Cerebellar nuclear complex (tissue), 1 donor: ENCODE measurements around the gene P2RY12.
"Not testable (repeated sequence)": the region's sequence is repeated elsewhere in the genome, so short reads cannot be mapped to it uniquely, and the experiment has no call there.

ENCODE experiments used
- DNase-seq, 2 experiments: peaks; one replicate each; lab custom pipeline; 2025; lab: John Stamatoyannopoulos, UW

The P2RY12 gene

GRCh38 chr3:151393146-151393830 is 8.7 kb upstream of the P2RY12 start:
- DNase-seq: no peak

- not testable (repeated sequence) for DNase-seq
Observed at GRCh38 chr3:151392191-151392590, 7.6 kb upstream of the P2RY12 start.

GRCh38 chr3:151391720-151392119 is 7.2 kb upstream of the P2RY12 start:
- no peak for DNase-seq

GRCh38 chr3:151387842-151388241 is 3.3 kb upstream of the P2RY12 start:
- no peak for DNase-seq

- no peak for DNase-seq
Observed at GRCh38 chr3:151387432-151387831, 2.9 kb upstream of the P2RY12 start.

GRCh38 chr3:151386056-151386455 is 1.5 kb upstream of the P2RY12 start:
- DNase-seq: no peak

GRCh38 chr3:151383956-151384355 is 597 bp downstream of the P2RY12 start:
- no peak for DNase-seq

GRCh38 chr3:151383111-151383510 is 1.4 kb downstream of the P2RY12 start:
- DNase-seq: no peak

GRCh38 chr3:151382671-151383070 is 1.9 kb downstream of the P2RY12 start:
- no peak for DNase-seq

GRCh38 chr3:151379083-151379734 is 5.3 kb downstream of the P2RY12 start:
- DNase-seq: no peak

- DNase-seq: no peak
Observed at GRCh38 chr3:151377768-151378385, 6.7 kb downstream of the P2RY12 start.

GRCh38 chr3:151372063-151372820 is 12.3 kb downstream of the P2RY12 start:
- no peak for DNase-seq

- DNase-seq: no peak
Observed at GRCh38 chr3:151371526-151371925, 13.0 kb downstream of the P2RY12 start.

GRCh38 chr3:151367448-151367847 is 17.1 kb downstream of the P2RY12 start:
- no peak for DNase-seq

GRCh38 chr3:151366993-151367392 is 17.6 kb downstream of the P2RY12 start:
- DNase-seq: no peak

- DNase-seq: no peak
Observed at GRCh38 chr3:151362751-151363174, 21.8 kb downstream of the P2RY12 start.

- no peak for DNase-seq
Observed at GRCh38 chr3:151357463-151357850, 27.1 kb downstream of the P2RY12 start.

- no peak for DNase-seq
Observed at GRCh38 chr3:151356794-151357462, 27.6 kb downstream of the P2RY12 start.

GRCh38 chr3:151351648-151352047 is 32.9 kb downstream of the P2RY12 start:
- no peak for DNase-seq

GRCh38 chr3:151351219-151351618 is 33.3 kb downstream of the P2RY12 start:
- DNase-seq: no peak

GRCh38 chr3:151350656-151351055 is 33.9 kb downstream of the P2RY12 start:
- DNase-seq: no peak

- no peak for DNase-seq
Observed at GRCh38 chr3:151347432-151347831, 37.1 kb downstream of the P2RY12 start.
